ENCODE results near the gene ADAR. TPM values are rescaled to one million over a fixed set of nuclear protein-coding genes. Genes with fewer than 3 reads are reported as not detected.

The ADAR gene
- total and polyA plus RNA-seq, 2 donors (not counting 3 experiments of a cell fraction or from before 2014, with no cell fraction given), result 88.2 to 141 TPM

DNA sequence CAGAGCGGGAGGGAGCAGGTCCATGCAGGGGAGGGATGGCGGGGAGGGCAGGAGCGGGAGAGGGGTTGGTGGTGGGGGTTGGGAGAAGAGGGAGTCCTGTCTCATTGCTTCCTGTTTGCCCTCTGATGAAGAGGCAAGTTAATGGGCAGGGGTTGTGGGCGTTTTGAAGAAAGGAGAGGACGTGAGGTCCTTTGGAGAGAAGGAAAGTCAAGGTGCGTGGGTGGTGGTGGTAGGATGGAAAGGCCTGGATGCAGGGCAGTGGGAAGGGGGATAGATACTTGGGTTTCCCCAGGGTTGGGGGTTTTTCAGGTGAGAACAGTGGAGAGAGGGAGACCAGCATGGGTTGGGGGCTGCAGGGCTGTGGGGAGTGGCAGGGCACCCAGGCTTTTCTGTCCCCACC is 66.8 kb downstream of the ADAR start:
- H4K20me1 ChIP-seq (replicated peaks; ENCODE audit: control insufficient read depth, extremely low read depth, insufficient read depth, low read length), result no peaks in the 10 kb centered on the region
- H3K4me3 ChIP-seq (replicated peaks in 1 of 3; ENCODE audit: insufficient read depth in 1 of 3, low read depth in 1 of 3, low read length in 3 of 3), result no peak overlapping the region
- no peak for FAIRE-seq
- DNase-seq (ENCODE audit: low read depth, low spot score), result no peak
- dilution Hi-C loops (cut with MboI; ENCODE audit: extremely low pct_ligation_motif_present, low sequenced_read_pairs), result no loop called here
- intact Hi-C loops (cut with micrococcal nuclease), result no loop called here
- H3K9ac ChIP-seq (replicated peaks; ENCODE audit: extremely low read depth, insufficient read depth, low read length), result no peak overlapping the region
- H2AFZ ChIP-seq (ENCODE audit: low read depth, low read length), result no peak overlapping the region
- ChIA-PET POLR2A (no interaction called here), CTCF (interaction anchor here (1.1 to 5.5 kb wide), 2 partner anchors 61 to 136 kb away, joined by 3 to 61 read pairs; no protein-coding TSS in a partner anchor)
- H3K4me2 ChIP-seq (ENCODE audit: insufficient read depth, low read length), result no peak overlapping the region
- no peak for TF ChIP-seq MYC (IDR thresholded peaks at IDR 0.05; ENCODE audit: low read depth, low read length)
- TF ChIP-seq MAX (IDR thresholded peaks at IDR 0.05; ENCODE audit: insufficient read depth, insufficient read length), result no peak
- peaks cover 6% of the 10 kb centered on the region for H3K4me1 ChIP-seq (ENCODE audit: control insufficient read depth, extremely low read depth, insufficient read depth, low read length)
- no peak overlapping the region for H3K27ac ChIP-seq (ENCODE audit: insufficient read depth, low read depth, low read length)
- H3K79me2 ChIP-seq (ENCODE audit: control insufficient read depth, insufficient read depth, low read length), result no peaks in the 10 kb centered on the region
- H3K27me3 ChIP-seq (ENCODE audit: control insufficient read depth in 2 of 2, insufficient read depth in 2 of 2, low read length in 2 of 2), result no peaks in the 10 kb centered on the region
- BruUV-seq (replicated peaks), result no TSS peak
- H3K9me3 ChIP-seq (replicated peaks; ENCODE audit: control insufficient read depth, insufficient read depth, low read length), result no peaks in the 10 kb centered on the region
- H3K36me3 ChIP-seq (ENCODE audit: control insufficient read depth in 2 of 2, extremely low read depth in 1 of 2, insufficient read depth in 2 of 2, low read length in 2 of 2), result no peaks in the 10 kb centered on the region
- no peaks in the 10 kb centered on the region for H3K9me1 ChIP-seq (replicated peaks; ENCODE audit: control insufficient read depth, extremely low read depth, insufficient read depth, low read length)

DNA sequence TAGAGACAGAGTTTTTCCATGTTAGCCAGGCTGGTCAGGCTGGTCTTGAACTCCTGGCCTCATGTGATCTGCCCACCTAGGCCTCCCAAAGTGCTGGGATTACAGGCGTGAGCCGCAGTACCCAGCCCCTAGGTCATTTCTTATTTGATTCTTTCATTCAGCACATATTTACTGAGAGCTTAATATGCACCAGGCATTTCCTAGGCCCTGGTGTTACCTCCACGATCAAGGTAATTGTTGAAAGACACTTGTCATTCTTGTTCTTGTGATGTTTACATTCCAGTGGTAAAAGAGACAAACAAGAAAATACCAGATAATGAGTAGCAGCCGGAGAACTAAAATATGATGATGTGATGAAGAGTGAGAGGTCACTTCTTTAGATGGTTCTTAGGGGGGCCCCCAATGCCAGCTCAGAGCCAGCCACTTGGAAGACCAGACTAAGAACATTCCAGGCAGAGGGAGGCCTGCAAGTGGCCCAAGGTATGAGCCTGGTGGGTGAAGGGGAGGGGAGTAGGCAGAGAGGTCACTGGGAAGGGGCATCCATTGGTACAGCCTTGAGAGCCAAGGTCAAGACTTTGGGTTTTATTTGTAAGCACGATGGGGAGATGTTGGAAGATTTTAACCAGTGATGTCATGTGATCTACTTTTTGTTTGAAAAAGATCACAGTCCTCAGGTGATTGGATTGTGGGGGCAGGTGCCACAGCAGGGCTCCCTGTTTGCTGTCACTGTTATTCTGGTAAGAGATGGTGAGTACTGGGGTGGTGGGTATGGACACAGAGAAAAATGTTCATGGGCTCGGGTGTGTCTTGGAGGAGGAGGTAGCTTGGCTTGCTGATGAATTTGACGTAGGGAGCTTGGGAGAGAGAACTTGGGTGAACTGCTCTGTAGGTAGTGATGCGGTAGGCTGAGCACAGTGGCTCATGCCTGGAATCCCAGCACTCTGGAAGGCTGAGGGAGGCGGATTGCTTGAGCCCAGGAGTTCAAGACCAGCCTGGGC is 68.2 kb downstream of the ADAR start:
- H3K27ac ChIP-seq (ENCODE audit: insufficient read depth, low read depth, low read length), result no peak overlapping the region
- POLR2A ChIA-PET, result no interaction called here
- CTCF ChIA-PET, result interaction anchor here (5.5 kb wide), 1 partner anchor 60 kb away, joined by 61 read pairs; no protein-coding TSS in a partner anchor
- H3K9me1 ChIP-seq (replicated peaks; ENCODE audit: control insufficient read depth, extremely low read depth, insufficient read depth, low read length), result no peaks in the 10 kb centered on the region
- TF ChIP-seq FOS (IDR thresholded peaks at IDR 0.05; ENCODE audit: borderline replicate concordance, insufficient read depth, low read length) (no peak), GATA2 (IDR thresholded peaks at IDR 0.05; ENCODE audit: insufficient read depth, insufficient read length, low read depth, low read length) (no peak), MAX (IDR thresholded peaks at IDR 0.05; ENCODE audit: insufficient read depth, insufficient read length) (no peak), POLR2AphosphoS5 (IDR thresholded peaks at IDR 0.05; ENCODE audit: insufficient read depth, low read depth, low read length) (no peak), EZH2 (IDR thresholded peaks at IDR 0.05; ENCODE audit: borderline replicate concordance, low read depth, low read length, severe bottlenecking) (no peak), POLR2A (IDR thresholded peaks at IDR 0.05; ENCODE audit: low read depth, low read length) (no peak), CTCF (IDR thresholded peaks at IDR 0.05; ENCODE audit: extremely low read depth in 1 of 2, insufficient read depth in 1 of 2, low read depth in 1 of 2, low read length in 2 of 2) (no peak)
- FAIRE-seq (no peak), DNase-seq (ENCODE audit: low read depth, low spot score) (no peak)
- H3K79me2 ChIP-seq (ENCODE audit: control insufficient read depth, insufficient read depth, low read length), result no peaks in the 10 kb centered on the region
- no peak overlapping the region for H3K4me2 ChIP-seq (ENCODE audit: insufficient read depth, low read length)
- H3K4me1 ChIP-seq (ENCODE audit: control insufficient read depth, extremely low read depth, insufficient read depth, low read length), result peaks cover 6% of the 10 kb centered on the region
- H3K9me3 ChIP-seq (replicated peaks; ENCODE audit: control insufficient read depth, insufficient read depth, low read length), result no peaks in the 10 kb centered on the region
- no peaks in the 10 kb centered on the region for H3K27me3 ChIP-seq (ENCODE audit: control insufficient read depth in 2 of 2, insufficient read depth in 2 of 2, low read length in 2 of 2)
- H3K9ac ChIP-seq (replicated peaks; ENCODE audit: extremely low read depth, insufficient read depth, low read length), result no peak overlapping the region
- H3K36me3 ChIP-seq (ENCODE audit: control insufficient read depth in 2 of 2, extremely low read depth in 1 of 2, insufficient read depth in 2 of 2, low read length in 2 of 2), result no peaks in the 10 kb centered on the region
- dilution Hi-C loops (cut with MboI; ENCODE audit: extremely low pct_ligation_motif_present, low sequenced_read_pairs) (no loop called here), intact Hi-C loops (cut with micrococcal nuclease) (no loop called here)
- H2AFZ ChIP-seq (ENCODE audit: low read depth, low read length), result no peak overlapping the region
- no peak overlapping the region for H3K4me3 ChIP-seq (replicated peaks in 1 of 3; ENCODE audit: insufficient read depth in 1 of 3, low read depth in 1 of 3, low read length in 3 of 3)
- no peaks in the 10 kb centered on the region for H4K20me1 ChIP-seq (replicated peaks; ENCODE audit: control insufficient read depth, extremely low read depth, insufficient read depth, low read length)
- no TSS peak for BruUV-seq (replicated peaks)

Data from endothelial cell of umbilical vein (primary cell).